Adipose tissue (tissue), 3 donors: ENCODE data around the gene UBE2O. TPM values are rescaled to one million over a fixed set of nuclear protein-coding genes. Genes with fewer than 3 reads are reported as not detected.
A peak's percentile ranks its signal among the peaks of the same experiment; 100 is the strongest.
"Not testable (repeated sequence)": the region's sequence is repeated elsewhere in the genome, so short reads cannot be mapped to it uniquely, and the experiment has no call there.

Experiments
- H3K27ac ChIP-seq: one replicate; pipeline ENCODE4 v1.5.1; 2013; ENCODE audit warnings: low read depth, low read length
- WGBS, 3 donors: extraction: QIAGEN DNeasy Blood & Tissue Kit; methylation state at CpG; one replicate each; pipeline ENCODE4 v1.1.7; 2013; 5-methylcytosine and 5-hydroxymethylcytosine counted together
- polyA plus RNA-seq, 3 donors: library from polyadenylated mRNA; stranded (reverse); fragments of 200-250 nt; gene quantifications; one replicate each; pipeline ENCODE4 v1.2.3, GENCODE V29; 2013
- donor health status: healthy with polysubstance abuse.
- donor health status: Bipolar disorder and iron deficiency.
- donor health status: healthy.

The UBE2O gene
- polyA plus RNA-seq, 3 donors, result 6.2 to 10.1 (median 10.0) TPM

DNA sequence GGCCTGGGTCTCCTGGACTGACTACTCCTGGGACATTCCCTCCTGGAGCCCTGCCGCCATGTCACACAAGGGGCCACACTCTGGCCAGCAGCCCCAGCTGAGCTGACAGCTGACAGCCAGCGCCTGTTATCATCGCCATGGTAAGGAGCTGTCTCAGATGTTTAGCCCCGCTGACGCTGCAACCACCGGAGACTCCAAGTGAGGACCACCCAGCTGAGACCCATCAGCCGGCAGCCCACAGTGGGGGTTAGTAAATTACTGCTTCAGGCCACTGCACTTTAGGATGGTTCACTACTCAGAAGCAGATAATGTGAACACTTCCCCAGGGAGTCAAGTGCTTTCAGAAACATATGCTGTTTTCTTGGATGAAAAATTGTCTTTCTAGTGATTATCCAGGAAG, 83.1 kb downstream of the UBE2O start:
- no peak overlapping the region for H3K27ac ChIP-seq
- 68 to 78% (median 73%) methylated on average over 7 of the region's 7 CpGs for WGBS, 3 donors

DNA sequence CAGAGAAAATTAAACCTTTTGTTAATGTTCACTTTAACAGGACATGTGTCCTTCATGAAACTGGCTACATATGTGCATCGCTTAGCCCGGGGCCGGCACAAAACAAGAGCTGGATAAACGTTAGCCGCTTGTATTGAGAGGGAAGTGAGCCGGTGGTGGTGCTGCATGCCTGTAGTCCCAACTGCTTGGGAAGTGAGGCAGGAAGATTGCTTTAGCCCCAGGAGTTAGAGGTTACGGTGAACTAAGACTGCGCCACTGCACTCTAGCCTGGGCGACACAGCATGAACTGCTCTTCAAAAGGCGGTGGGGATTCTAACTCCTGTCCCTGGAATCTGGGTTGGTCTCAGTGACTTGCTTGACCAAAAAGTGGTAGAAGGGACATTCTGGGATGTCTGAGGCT, 83.6 kb downstream of the UBE2O start:
- 83 to 87% (median 86%) methylated on average over 10 of the region's 10 CpGs for WGBS, 3 donors
- no peak overlapping the region for H3K27ac ChIP-seq

DNA sequence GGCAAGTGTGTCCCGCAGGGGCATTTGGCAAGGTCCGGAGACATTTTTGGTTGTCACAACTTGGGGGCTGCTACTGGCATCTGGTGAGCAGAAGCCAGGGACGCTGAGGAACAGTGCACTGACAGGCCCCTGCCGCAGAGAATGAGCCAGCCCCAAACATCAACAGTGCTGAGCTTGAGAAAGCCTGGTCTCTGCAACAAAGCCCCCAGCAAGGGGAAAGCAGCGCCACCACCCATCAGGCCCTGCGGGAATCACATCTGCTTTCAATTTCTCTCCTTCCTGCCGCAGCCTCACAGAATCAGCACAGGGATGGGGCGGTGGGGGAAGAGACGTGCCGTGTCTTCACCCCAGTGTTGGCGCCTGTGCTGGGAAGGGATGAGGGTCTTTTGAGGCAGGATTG, 84.4 kb downstream of the UBE2O start:
- 76 to 82% (median 80%) methylated on average over 11 of the region's 11 CpGs for WGBS, 3 donors
- H3K27ac ChIP-seq, result no peak overlapping the region

DNA sequence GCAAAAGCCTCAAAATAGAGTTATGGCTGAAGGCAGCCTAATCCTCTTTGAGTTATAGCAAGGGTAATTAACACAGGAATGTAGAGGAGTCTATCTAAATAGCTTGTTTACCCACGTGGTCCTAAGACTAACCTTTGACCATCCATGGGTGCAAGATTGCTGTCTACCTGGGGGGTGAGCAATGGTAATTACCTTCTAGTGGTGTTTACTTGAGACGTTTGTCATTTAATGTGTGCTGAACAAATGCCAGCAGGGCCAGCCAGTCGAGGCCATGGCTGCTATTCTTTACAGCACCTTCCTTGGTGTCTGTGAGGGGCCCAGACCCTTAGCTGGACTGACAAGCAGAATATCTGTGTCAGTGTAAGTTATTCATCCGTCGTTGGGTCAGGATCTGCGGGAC, 85.3 kb downstream of the UBE2O start:
- no peak overlapping the region for H3K27ac ChIP-seq
- WGBS, 3 donors, result 70 to 81% (median 79%) methylated on average over 6 of the region's 6 CpGs

DNA sequence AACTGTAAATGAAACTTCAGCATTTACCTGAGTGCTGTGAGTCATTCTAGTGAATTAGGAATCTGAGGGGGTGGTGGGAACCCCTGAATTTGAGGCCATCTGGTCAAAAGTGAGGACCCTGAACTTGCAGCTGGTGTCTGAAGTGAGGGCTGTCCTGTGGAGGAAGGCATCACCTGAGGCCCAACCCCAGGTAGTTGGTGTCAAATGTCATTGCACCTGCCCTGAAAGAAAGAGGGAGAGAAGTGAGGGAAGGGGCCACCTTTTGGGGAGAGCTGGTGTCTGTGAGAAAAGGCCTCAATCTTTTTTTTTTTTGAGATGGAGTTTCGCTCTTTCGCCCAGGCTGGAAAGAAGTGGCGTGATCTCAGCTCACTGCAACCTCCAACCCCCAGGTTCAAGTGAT, 86.7 kb downstream of the UBE2O start:
- H3K27ac ChIP-seq, result no peak overlapping the region
- WGBS, 3 donors, result 97 to 100% (median 97%) methylated on average over 3 of the region's 3 CpGs

DNA sequence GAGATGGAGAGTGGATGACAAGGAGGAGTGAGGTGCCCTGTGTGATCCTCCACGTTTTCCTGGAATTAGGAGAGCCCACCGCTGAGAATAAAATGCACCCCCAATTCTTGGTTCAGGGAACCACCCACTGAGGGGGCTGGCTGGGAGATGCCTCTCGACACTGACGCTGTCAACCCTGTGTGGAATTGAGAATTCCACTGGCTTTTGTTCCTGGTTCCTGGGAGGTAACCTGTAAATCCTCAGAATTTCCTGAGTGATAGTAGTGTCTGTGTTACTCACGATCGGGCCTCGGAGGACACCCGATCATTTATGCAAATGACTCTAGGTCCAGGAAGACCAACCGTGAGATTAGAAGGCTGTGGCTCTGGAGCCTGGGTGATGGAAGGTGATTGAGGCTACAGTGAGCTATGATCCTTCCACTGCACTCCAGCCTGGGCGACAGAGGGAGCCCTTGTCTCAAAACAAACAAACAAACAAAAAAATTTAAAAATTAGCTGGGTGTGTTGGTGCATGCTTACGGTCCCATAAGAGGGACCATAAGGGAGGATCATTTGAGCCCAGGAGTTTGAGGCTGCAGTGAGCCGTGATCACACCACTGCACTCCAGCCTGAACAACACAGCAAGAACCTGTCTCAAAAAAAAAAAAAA, 87.6 kb downstream of the UBE2O start:
- 49 to 57% (median 53%) methylated on average over 12 of the region's 12 CpGs for WGBS, 3 donors

DNA sequence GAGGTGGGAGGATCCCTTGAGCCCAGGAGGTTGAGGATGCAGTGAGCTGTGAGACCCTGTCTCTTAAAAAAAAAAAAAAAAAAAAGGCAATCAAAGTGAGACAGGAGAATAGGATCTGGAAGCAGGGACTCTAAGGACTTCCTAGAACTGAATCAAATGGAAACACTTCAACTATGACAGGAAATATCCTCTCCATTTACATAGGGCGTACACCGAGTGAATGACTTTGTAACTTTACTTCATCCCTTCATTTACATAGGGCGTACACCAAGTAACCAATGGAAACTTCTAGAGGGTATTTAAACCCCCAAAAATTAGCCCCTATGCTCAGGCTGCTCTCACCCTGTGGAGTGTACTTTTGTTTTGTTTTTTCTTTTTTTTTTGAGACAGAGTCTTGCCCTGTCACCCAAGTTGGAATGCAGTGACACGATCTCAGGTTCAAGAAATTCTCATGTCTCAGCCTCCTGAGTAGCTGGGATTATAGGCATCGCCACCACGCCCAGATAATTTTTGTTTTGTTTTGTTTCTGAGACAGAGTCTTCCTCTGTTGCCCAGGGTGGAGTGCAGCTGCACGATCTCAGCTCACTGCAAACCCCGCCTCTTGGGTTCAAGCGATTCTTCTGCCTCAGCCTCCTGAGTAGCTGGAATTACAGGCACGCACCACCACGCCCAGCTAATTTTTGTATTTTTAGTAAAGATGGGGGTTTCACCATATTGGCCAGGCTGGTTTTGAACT, 89.7 kb downstream of the UBE2O start:
- WGBS, 3 donors, result 72 to 83% (median 77%) methylated on average over 11 of the region's 11 CpGs
- no peak overlapping the region for H3K27ac ChIP-seq

More for the DNA sequence above, 87.6 kb downstream of the UBE2O start:
- no peak overlapping the region for H3K27ac ChIP-seq

DNA sequence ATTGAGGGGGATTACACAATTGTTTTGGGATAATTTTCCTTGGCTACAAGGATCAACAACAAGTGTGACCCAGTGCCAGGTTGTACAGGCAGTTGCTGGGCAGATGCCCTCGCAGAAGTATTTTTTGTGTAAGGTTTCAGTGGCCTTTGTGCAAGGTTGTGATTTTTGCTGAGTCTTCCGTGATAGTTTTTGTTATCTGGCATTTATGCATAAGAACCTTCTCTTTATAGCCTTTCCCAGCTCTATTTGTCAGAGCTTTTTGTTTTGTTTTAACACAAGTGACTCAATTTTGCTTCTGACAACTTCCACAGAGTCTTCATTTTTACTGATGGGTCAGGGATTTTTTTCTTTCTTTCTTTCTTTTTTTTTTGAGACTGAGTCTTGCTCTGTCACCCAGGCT, 92.5 kb downstream of the UBE2O start:
- 68 to 73% (median 68%) methylated on average over 2 of the region's 2 CpGs for WGBS, 3 donors
- no peak overlapping the region for H3K27ac ChIP-seq

DNA sequence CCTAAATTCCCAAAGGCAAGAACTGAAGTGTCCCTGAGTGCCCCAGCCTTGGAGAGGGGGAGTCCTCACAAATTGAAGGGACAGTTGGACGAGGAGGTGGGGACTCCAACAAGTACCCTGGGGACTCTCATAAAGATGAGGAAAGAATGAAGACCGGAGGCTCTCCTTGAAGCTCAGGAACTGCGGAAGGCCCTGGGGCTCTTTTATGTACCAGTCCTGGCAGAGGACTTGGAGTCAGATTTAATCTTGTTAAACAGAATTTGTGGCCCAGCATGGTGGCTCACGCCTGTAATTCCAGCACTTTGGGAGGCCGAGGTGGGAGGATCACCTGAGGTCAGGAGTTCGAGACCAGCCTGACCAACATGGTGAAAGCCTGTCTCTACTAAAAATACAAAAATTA, 93.2 kb downstream of the UBE2O start:
- H3K27ac ChIP-seq, result not testable (repeated sequence)
- WGBS, 3 donors, result 78 to 89% (median 83%) methylated on average over 6 of the region's 6 CpGs

DNA sequence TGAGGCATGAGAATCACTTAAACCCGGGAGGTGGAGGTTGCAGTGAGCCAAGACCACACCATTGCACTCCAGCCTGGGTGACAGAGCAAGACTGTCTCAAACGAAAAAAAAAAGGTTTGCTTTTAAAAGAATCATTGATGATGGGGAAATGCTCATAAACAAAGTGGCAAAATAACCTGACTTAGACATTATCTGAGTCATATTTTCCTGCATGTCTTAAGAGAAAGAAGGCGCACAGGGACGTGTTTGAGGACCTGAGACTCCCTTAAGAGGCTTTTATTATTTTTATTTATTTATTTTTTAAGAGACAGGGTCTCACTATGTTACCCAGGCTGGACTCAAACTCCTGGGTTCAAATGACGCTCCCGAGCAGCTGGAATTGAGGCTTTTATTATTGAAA, 93.6 kb downstream of the UBE2O start:
- no peak overlapping the region for H3K27ac ChIP-seq
- 80 to 90% (median 88%) methylated on average over 6 of the region's 6 CpGs for WGBS, 3 donors

DNA sequence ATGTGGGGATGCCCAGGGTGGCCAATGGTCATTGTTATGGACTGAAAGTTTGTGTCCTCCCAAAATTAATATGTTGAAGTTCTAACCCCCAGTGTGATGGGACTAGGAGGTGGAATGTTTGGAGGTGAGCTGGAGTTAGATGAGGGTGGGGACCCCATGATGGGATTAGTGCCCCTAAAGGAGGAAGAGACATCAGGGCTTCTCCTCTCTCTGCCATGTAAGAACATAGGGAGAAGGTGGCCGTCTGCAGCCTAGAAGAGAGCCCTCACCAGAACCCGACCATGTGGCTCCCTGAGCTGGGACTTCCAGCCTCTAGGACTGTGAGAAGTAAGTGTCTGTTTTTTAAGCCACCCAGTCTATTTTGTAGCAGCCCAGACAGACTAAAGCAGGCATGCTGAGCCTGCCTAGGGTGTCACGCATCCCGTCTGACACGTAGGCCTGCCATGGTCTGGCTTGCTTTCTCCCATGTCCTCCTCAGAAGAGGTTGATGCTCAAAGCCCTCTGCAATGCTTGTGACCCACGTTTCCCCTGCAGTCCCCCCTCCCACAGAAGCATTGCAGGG, 95.3 kb downstream of the UBE2O start:
- no peak overlapping the region for H3K27ac ChIP-seq
- WGBS, 3 donors, result 79 to 90% (median 87%) methylated on average over 6 of the region's 6 CpGs

DNA sequence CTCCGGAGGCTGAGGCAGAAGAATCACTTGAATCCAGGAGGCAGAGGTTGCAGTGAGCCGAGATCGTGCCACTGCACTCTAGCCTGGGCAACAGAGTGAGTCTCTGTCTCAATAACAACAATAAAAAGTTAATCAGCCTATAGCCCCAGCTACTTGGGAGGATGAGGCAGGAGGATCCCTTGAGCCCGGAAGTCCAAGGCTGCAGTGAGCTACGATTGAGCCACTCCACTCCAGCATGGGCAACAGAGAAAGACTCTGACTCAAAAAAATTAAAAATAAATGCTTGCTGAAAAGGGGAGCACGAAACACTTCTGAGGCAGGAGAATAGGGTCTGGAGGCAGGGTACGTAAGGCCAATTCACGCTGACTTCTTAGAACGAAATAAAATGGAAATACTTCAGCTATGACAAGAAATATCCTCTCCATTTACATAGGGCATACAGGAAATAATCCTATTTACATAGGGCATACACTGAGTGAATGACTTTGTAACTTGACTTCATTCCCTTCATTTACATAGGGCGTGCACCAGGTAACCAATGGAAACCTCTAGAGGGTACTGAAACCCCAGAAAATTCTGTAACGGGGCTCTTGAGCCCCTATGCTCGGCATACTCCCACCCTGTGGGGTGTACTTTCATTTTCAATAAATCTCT, 96.0 kb downstream of the UBE2O start:
- no peak overlapping the region for H3K27ac ChIP-seq
- 68 to 75% (median 74%) methylated on average over 12 of the region's 12 CpGs for WGBS, 3 donors

DNA sequence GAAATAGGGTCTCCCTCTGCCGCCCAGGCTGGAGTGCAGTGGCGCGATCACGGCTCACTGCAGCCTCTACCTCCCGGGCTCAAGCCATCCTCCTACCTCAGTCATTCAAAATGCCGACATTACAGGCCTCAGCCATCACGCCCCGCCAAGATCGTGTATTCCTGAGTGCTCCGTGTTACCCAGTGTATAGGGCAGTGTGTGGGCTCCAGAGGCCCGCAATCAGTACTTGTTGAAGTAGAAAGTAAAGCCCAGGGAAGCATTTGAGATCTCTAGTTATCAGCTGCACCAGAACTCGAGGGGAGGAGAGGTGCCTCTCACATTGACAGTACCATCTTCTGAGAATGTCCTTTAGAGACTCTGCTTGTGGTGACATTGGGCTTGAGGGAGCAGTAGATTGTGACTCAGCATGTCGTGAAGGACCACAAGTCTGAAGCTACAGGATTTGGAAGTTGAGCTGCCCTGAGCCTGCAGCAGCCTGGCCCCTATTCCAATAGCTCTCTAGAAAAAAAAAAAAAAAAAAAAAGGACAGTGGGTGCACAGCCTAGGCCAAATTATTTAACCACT, 98.1 kb downstream of the UBE2O start:
- H3K27ac ChIP-seq, result no peak overlapping the region
- 52 to 67% (median 54%) methylated on average over 13 of the region's 13 CpGs for WGBS, 3 donors

DNA sequence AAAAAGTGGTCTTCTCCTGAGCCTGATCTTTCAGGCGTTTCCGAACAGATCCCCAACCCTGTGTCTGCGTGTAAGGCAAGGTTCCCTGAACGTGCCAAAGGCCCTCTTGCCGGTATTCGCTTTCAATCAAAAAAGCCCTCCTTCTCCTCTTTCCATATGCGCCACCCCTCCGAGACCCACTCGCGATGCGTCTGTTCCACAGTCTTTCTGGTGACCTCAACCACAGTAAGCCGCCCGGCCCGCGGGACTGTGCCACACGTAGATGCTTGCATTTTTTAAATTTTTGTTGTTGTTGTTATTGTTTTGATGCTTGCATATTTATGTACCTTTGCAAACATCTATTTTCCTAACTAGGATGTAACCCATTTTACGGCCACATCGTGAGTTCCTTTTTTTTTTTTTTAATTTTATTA, 98.6 kb downstream of the UBE2O start:
- 1 to 2% (median 2%) methylated on average over 18 of the region's 18 CpGs for WGBS, 3 donors
- H3K27ac ChIP-seq, result no peak overlapping the region

DNA sequence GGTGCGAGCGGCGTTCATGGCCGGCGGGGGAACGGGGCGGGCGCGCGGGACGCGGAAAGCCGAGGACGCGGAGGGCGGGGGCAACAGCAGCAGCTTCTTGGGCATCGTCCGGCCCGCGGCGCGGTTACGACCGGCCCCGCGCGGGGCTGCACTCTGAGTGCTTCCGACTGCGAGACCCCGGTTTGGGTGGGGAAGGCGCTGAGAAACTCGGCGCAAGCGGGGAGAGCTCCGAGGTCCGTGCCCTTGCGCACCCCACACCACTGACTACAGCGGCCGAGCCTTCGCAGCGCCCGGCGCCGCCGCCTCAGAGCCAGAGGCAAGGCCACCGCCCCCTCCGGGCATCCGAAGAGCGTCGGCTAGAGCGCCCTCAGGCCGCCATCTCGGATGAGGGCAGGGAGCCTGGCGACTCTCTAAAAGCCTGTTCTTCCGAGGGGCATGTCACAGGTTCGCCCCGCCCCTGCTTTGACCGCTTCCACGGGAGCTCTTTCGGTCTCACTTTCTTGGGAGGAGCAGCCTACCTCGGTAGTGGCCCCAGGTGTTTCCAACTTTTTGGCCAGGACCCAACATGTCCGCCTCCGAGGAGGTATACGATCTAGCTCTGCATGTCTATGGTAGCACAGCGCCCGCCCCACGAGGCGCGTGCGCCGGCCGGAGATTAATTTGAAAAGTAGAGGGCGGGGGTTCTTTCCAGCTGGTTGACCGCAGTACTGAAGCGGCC, 99.2 kb downstream of the UBE2O start, which contains the start of gene PRPSAP1:
PRPSAP1 (minus strand) TSS at position 318 of the 718 bp plus-strand sequence; CDS start at position 105, 213 bp downstream.
- peak within 1 kb of the TSS; percentile 72 for H3K27ac ChIP-seq
- 0 to 1% (median 1%) methylated on average over 60 to 75 of the region's 75 CpGs for WGBS, 3 donors

DNA sequence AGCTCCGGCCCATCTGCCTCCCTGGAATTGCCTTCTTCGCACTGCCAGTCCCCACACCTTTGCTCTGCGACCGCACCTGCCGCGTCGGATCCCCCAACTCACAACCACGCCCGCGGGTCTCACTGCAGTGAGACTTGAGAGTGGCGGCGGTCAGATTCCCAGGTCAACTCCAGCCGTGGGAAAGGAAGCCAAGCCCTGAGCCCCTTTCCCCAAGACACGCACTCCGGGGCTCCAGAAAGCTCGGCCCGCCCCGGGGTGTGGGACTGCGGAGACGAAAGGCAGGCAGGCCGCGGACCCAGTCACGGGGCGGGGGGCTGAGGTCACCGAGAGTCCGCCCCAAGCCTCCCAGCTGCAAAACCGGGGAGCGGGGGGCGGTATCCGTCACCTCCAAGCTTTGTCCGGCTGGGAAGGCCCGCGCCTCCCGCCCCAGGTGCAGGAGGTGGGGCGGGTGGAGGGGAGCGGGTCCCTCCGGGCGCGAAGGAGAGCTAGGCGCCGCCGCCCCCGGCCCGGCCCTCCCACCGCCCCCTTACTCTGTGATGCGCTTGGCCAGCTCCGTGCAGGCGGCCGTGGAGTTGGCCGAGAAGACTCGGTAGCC, 99.9 kb downstream of the UBE2O start:
- 1% methylated on average over 42 to 51 of the region's 51 CpGs for WGBS, 3 donors
- H3K27ac ChIP-seq, result peak overlapping the region; percentile 64

DNA sequence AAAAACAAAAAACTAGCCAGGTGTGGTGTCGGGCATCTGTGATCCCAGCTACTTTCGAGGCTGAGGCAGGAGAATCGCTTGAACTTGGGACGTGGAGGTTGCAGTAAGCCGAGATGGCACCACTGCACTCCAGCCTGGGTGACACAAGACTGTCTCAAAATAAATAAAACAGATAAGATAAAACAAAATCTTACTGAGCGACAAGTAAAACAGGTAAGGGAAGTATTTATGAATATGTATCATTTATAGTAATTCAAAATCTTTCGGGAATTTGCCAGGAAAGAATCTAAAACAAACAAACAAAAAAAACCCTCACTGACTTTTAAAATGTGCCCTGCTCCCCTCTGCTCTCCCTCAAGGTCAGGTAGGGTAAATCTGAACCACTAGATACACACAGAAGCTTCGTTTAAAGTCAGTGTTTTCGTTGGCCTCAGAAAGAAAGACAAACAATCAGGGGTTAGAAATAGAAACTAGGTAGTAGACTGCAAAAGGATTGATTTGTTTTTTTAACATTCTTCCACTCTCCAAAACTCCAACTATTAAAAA, 101.4 kb downstream of the UBE2O start:
- WGBS, 3 donors, result 39 to 88% (median 80%) methylated on average over 9 of the region's 9 CpGs
- H3K27ac ChIP-seq, result no peak overlapping the region

DNA sequence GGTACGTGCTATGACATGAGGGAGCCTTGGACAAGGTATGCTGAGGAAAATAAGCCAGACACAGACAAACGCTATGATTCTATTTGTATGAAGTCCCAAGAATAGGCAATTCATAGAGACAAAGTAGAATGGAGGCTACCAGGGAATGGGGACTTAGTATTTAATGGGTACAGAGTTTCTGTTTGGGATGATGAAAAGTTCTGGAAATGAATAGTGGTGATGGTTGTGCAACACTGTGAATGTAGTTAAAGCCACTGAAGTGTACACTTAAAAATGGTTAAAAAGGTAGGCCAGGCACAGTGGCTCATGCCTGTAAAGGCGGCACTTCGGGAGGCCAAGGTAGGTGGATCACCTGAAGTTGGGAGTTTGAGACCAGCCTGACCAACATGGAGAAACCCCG, 102.5 kb downstream of the UBE2O start:
- H3K27ac ChIP-seq, result no peak overlapping the region
- WGBS, 3 donors, result 94 to 97% (median 96%) methylated on average over 5 of the region's 5 CpGs
